A673 (cell line): ENCODE data around the gene TIMP4. TPM values are rescaled to one million over a fixed set of nuclear protein-coding genes. Genes with fewer than 3 reads are reported as not detected.

Experiments
- BruUV-seq: library from RNA; stranded (reverse); fragments of 400-500 nt; replicated peaks from 2 replicates; lab custom pipeline; 2021; lab: Mats Ljungman, UMichigan
- CTCF ChIA-PET: fragments of 300-600 bp; sonication (Branson Sonifier 250); formaldehyde crosslinking; loops from one replicate; lab custom pipeline; 2022; ENCODE audit warnings: antibody characterized with exemption; lab: Charles Lee
- POLR2A ChIA-PET: fragments of 300-600 bp; sonication (Branson Sonifier 250); formaldehyde crosslinking; loops from one replicate; lab custom pipeline; 2022; ENCODE audit warnings: antibody characterized with exemption; ENCODE audit not compliant: low non-redundant PET; lab: Charles Lee
- DNase-seq: peaks from one replicate; pipeline ENCODE4 v3.0.0-alpha.2; 2015; ENCODE audit warnings: low spot score
- H3K27ac ChIP-seq: fragments of 200-600 bp; sonication (generic); 2 replicates; pipeline ENCODE4 v1.5.1; 2016; ENCODE audit warnings: mixed run types, low read depth, mild to moderate bottlenecking, mixed read lengths, antibody characterized with exemption, low read length; ENCODE audit not compliant: poor library complexity, severe bottlenecking
- H3K27me3 ChIP-seq: fragments of 200-600 bp; sonication (generic); replicated peaks from 2 replicates; pipeline ENCODE4 v1.6.1; 2017; ENCODE audit warnings: mixed run types, low read depth, mild to moderate bottlenecking, mixed read lengths, antibody characterized with exemption, low read length; ENCODE audit not compliant: insufficient read depth, poor library complexity
- H3K36me3 ChIP-seq: fragments of 200-600 bp; sonication (generic); 2 replicates; pipeline ENCODE4 v1.6.1; 2016; ENCODE audit warnings: mixed run types, mild to moderate bottlenecking, mixed read lengths, antibody characterized with exemption, low read length; ENCODE audit not compliant: insufficient read depth, poor library complexity, severe bottlenecking
- H3K4me1 ChIP-seq: fragments of 200-600 bp; sonication (generic); 2 replicates; pipeline ENCODE4 v1.6.1; 2017; ENCODE audit warnings: mixed run types, mild to moderate bottlenecking, mixed read lengths, antibody characterized with exemption, low read length; ENCODE audit not compliant: insufficient read depth, poor library complexity, severe bottlenecking
- H3K4me3 ChIP-seq: fragments of 200-600 bp; sonication (generic); 2 replicates; pipeline ENCODE4 v1.5.1; 2016; ENCODE audit warnings: low read depth, mixed run types, mild to moderate bottlenecking, mixed read lengths, low read length; ENCODE audit not compliant: poor library complexity, severe bottlenecking
- H3K9me3 ChIP-seq: fragments of 200-600 bp; sonication (generic); 2 replicates; pipeline ENCODE4 v1.6.1; 2016; ENCODE audit warnings: mixed run types, low read depth, mild to moderate bottlenecking, mixed read lengths, antibody characterized with exemption, low read length; ENCODE audit not compliant: poor library complexity, severe bottlenecking
- CTCF ChIP-seq: fragments of 300-800, 200-600 bp; sonication (generic); conservative IDR thresholded peaks from 2 replicates; pipeline ENCODE4 v1.5.1; 2017; ENCODE audit warnings: low read depth, mild to moderate bottlenecking, antibody characterized with exemption, low read length, moderate library complexity, mixed read lengths
- EZH2 ChIP-seq: fragments of 200-600 bp; sonication (generic); IDR thresholded peaks from 2 replicates; pipeline ENCODE4 v1.6.1; 2017; ENCODE audit warnings: borderline replicate concordance, low read depth, mild to moderate bottlenecking, mixed read lengths, antibody characterized with exemption, low read length; ENCODE audit not compliant: poor library complexity, severe bottlenecking
- intact Hi-C: fragments of 100-400 bp; cut with micrococcal nuclease; formaldehyde crosslinking; loops from one replicate; pipeline ENCODE4 v1.10.0; 2022; ENCODE audit not compliant: unreplicated experiment
- total RNA-seq: library from RNA; stranded (reverse); gene quantifications from 2 replicates; pipeline ENCODE4 v1.2.3, GENCODE V29; 2021

TIMP4 gene
- total RNA-seq, 1 experiment from 2014 or later = 13.3 TPM

DNA sequence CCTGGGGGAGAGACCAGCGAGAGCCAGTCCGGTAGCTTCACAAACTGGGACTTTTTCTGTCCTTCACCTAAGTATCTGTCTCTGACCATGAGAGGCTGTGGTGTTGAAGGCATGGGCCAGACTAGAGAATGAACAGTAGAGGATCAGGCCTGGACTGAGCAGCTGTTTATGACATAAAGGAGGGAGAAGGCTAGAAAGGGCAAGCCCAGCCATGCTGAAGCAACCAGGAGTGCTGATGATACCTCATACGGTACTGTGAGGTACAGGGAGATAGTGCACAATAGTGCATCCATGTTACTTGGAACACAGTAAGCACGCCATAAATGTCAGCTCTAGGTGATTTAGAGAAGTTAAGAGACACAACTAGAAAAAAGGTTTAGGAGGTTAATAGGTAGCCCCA lies 22.6 kb upstream of the TIMP4 start:
- Histone ChIP-seq H3K27me3 (no peaks in the 10 kb centered on the region), H3K9me3 (no peaks in the 10 kb centered on the region), H3K4me3 (no peak overlapping the region), H3K4me1 (peaks cover 9% of the 10 kb centered on the region), H3K27ac (no peak overlapping the region), H3K36me3 (no peaks in the 10 kb centered on the region)
- DNase-seq = no peak
- intact Hi-C loops = no loop called here
- BruUV-seq = no TSS peak
- TF ChIP-seq EZH2 = no peak
- no peak for TF ChIP-seq CTCF
- CTCF ChIA-PET = no interaction called here
- POLR2A ChIA-PET = no interaction called here

DNA sequence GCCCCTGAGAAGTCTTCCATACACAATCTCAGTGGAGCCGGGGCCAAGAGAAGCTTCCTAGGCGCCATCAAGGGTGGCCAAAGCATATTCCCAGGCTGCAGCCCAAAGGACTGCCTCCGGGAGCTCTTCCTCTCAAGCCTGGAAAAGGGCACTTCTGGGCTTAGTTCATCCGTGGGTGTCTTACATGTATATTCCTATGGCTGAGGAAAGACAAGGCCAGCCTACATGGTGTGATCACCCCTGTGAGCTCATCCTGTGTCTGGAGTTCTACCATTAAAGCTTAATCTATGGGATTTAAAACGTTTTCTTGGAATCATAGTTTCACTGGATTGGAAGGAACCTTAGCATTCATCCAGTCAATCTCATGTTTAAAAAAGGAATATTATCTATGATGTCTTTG lies 21.9 kb upstream of the TIMP4 start:
- no peaks in the 10 kb centered on the region for H3K9me3 ChIP-seq
- no peaks in the 10 kb centered on the region for H3K36me3 ChIP-seq
- DNase-seq = no peak
- TF ChIP-seq CTCF (no peak), EZH2 (no peak)
- H3K4me1 ChIP-seq = peaks cover 9% of the 10 kb centered on the region
- H3K27me3 ChIP-seq = no peaks in the 10 kb centered on the region
- H3K27ac ChIP-seq = no peak overlapping the region
- no peak overlapping the region for H3K4me3 ChIP-seq
- no TSS peak for BruUV-seq
- ChIA-PET POLR2A (no interaction called here), CTCF (interaction anchor here (1.4 kb wide), 1 partner anchor 299 kb away, joined by 5 read pairs; no protein-coding TSS in a partner anchor)
- intact Hi-C loops = no loop called here

GRCh38 chr3:12180218-12180617 lies 21.5 kb upstream of the TIMP4 start:
- H3K4me3 ChIP-seq = no peak overlapping the region
- ChIA-PET POLR2A (no interaction called here), CTCF (interaction anchor here (1.4 kb wide), 1 partner anchor 300 kb away, joined by 5 read pairs; no protein-coding TSS in a partner anchor)
- no peaks in the 10 kb centered on the region for H3K27me3 ChIP-seq
- intact Hi-C loops = no loop called here
- no peaks in the 10 kb centered on the region for H3K36me3 ChIP-seq
- TF ChIP-seq EZH2 (no peak), CTCF (no peak)
- no peaks in the 10 kb centered on the region for H3K9me3 ChIP-seq
- peaks cover 9% of the 10 kb centered on the region for H3K4me1 ChIP-seq
- DNase-seq = peak; percentile 73
- no peak overlapping the region for H3K27ac ChIP-seq
- BruUV-seq = no TSS peak
